Measurements from ENCODE around the gene CCDC122.
"Not testable (repeated sequence)": the region's sequence is repeated elsewhere in the genome, so short reads cannot be mapped to it uniquely, and the experiment has no call there.

Gene CCDC122

GRCh38 chr13:43876366-43876765 lies 3.2 kb downstream of the CCDC122 start:
- FAIRE-seq = no peak

GRCh38 chr13:43874504-43875092 lies 4.9 kb downstream of the CCDC122 start:
- peak; percentile 99 for FAIRE-seq

GRCh38 chr13:43872181-43872580 lies 7.4 kb downstream of the CCDC122 start:
- no peak for FAIRE-seq

- FAIRE-seq = no peak
Observed at GRCh38 chr13:43865892-43866291, 13.6 kb downstream of the CCDC122 start.

- FAIRE-seq = no peak
Observed at GRCh38 chr13:43864921-43865320, 14.6 kb downstream of the CCDC122 start.

- FAIRE-seq = no peak
Observed at GRCh38 chr13:43861863-43862262, 17.7 kb downstream of the CCDC122 start.

- no peak for FAIRE-seq
Observed at GRCh38 chr13:43852923-43853404, 26.6 kb downstream of the CCDC122 start.

- no peak for FAIRE-seq
Observed at GRCh38 chr13:43850873-43851272, 28.7 kb downstream of the CCDC122 start.

- no peak for FAIRE-seq
Observed at GRCh38 chr13:43848001-43848649, 31.4 kb downstream of the CCDC122 start.

- FAIRE-seq = no peak
Observed at GRCh38 chr13:43846496-43847158, 32.9 kb downstream of the CCDC122 start.

- no peak for FAIRE-seq
Observed at GRCh38 chr13:43838909-43839308, 40.6 kb downstream of the CCDC122 start.

GRCh38 chr13:43835701-43836100 lies 43.8 kb downstream of the CCDC122 start:
- no peak for FAIRE-seq

- no peak for FAIRE-seq
Observed at GRCh38 chr13:43831088-43831487, 48.5 kb downstream of the CCDC122 start.

- FAIRE-seq = no peak
Observed at GRCh38 chr13:43830497-43830881, 49.1 kb downstream of the CCDC122 start.

- not testable (repeated sequence) for FAIRE-seq
Observed at GRCh38 chr13:43824656-43825055, 54.9 kb downstream of the CCDC122 start.

GRCh38 chr13:43822969-43823368 lies 56.6 kb downstream of the CCDC122 start:
- no peak for FAIRE-seq

- no peak for FAIRE-seq
Observed at GRCh38 chr13:43816401-43816889, 63.1 kb downstream of the CCDC122 start.

GRCh38 chr13:43815204-43815603 lies 64.3 kb downstream of the CCDC122 start:
- FAIRE-seq = no peak

- FAIRE-seq = no peak
Observed at GRCh38 chr13:43808676-43809075, 70.9 kb downstream of the CCDC122 start.

GRCh38 chr13:43805681-43806128 lies 73.8 kb downstream of the CCDC122 start:
- no peak for FAIRE-seq

GRCh38 chr13:43805071-43805468 lies 74.5 kb downstream of the CCDC122 start:
- no peak for FAIRE-seq

GRCh38 chr13:43804461-43805070 lies 75.0 kb downstream of the CCDC122 start:
- peak; percentile 94 for FAIRE-seq

GRCh38 chr13:43802511-43802910 lies 77.0 kb downstream of the CCDC122 start:
- no peak for FAIRE-seq

Measured in endometrium (tissue), 2 donors.